Heart right ventricle (tissue), 16 donors: ENCODE measurements around the gene ITGA1. TPM values are rescaled to one million over a fixed set of nuclear protein-coding genes. Genes with fewer than 3 reads are reported as not detected.
A peak's percentile ranks its signal among the peaks of the same experiment; 100 is the strongest.

Source experiments
- ATAC-seq, 8 donors: fragments of 200-7000 bp; cut with Tn5 transposase; one replicate each; pipeline ENCODE4 v1.9.1; 2020; ENCODE audit warnings: mild to moderate bottlenecking in 8 of 8, moderate library complexity in 8 of 8, moderate number of reproducible peaks in 1 of 8
- DNase-seq, 2 donors: peaks; one replicate each; pipeline ENCODE4 v3.0.0-alpha.2; 2020
- H3K27ac ChIP-seq, 10 donors: fragments of 200-600 bp; sonication (generic) in 2 of 10; one replicate each; pipeline versions ENCODE4 v1.5.0 to v1.8.0; 2020 to 2022; ENCODE audit warnings: mild to moderate bottlenecking in 3 of 10
- H3K27me3 ChIP-seq, 7 donors: fragments of 200-600 bp; one replicate each; pipeline ENCODE4 v1.8.0; 2021 to 2022; ENCODE audit warnings: mild to moderate bottlenecking in 2 of 7
- H3K36me3 ChIP-seq, 9 donors: fragments of 200-600 bp; sonication (generic) in 1 of 9; one replicate each; pipeline versions ENCODE4 v1.5.0 to v1.8.0; 2020 to 2022; ENCODE audit warnings: mild to moderate bottlenecking in 2 of 9
- H3K4me1 ChIP-seq, 9 donors: fragments of 200-600 bp; sonication (generic) in 1 of 9; one replicate each; pipeline versions ENCODE4 v1.5.0 to v1.8.0; 2020 to 2022; ENCODE audit warnings: mild to moderate bottlenecking in 4 of 9
- H3K4me3 ChIP-seq, 10 donors: fragments of 200-600 bp; sonication (generic) in 2 of 10; one replicate each; pipeline versions ENCODE4 v1.5.0 to v1.8.0; 2020 to 2022; ENCODE audit warnings: mild to moderate bottlenecking in 7 of 10, moderate library complexity in 2 of 10
- H3K9me3 ChIP-seq, 11 donors: fragments of 200-600 bp in 10 of 11; sonication (generic) in 2 of 11; one replicate each; pipeline versions ENCODE4 v1.5.0 to v1.8.0; 2013 to 2022; ENCODE audit warnings: mild to moderate bottlenecking in 2 of 11, control low read depth in 1 of 11, moderate library complexity in 1 of 11
- CTCF ChIP-seq, 9 donors: fragments of 200-600 bp; sonication (generic) in 2 of 9; IDR thresholded peaks; one replicate each; pipeline versions ENCODE4 v1.5.0 to v1.8.0; 2021 to 2022; ENCODE audit warnings: antibody characterized with exemption in 9 of 9, mild to moderate bottlenecking in 5 of 9, moderate library complexity in 1 of 9
- WGBS, 2 donors: extraction: QIAGEN DNeasy Blood & Tissue Kit; methylation state at CpG; one replicate each; pipeline ENCODE4 v1.1.7; 2013; ENCODE audit warnings: inconsistent platforms in 1 of 2; 5-methylcytosine and 5-hydroxymethylcytosine counted together
- intact Hi-C, 10 donors: fragments of 100-400 bp; cut with DNase I; formaldehyde crosslinking; loops; one replicate each; pipeline versions ENCODE4 v1.11.1 to v1.14.2; 2022
- polyA plus RNA-seq, 2 donors: library from polyadenylated mRNA; stranded (reverse); fragments of 200-250 nt; gene quantifications; one replicate each; pipeline ENCODE4 v1.2.3, GENCODE V29; 2013
- total RNA-seq, 10 donors: library from RNA; stranded (reverse); fragmentation: NEBNext Ultra II Directional in 3 of 10; extraction: Animal tissue kit (Norgen Biotek cat#: 25700) in 3 of 10; gene quantifications; one replicate each; pipeline versions ENCODE4 v1.2.1 to v1.2.4, GENCODE V29; 2021 to 2023
- donor health status: Arrhythmogenic right ventricular cardiomyopathy.
- donor health status: ischemic (EF 13 %, LVEDD 7.1; RV severe dilation, severe dysfunction).
- donor health status: healthy with polysubstance abuse.
- donor health status: DM: no; HTN: yes; CAD: no.
- donor health status: DM: no; HTN: no; CAD: no.
- donor health status: ischemic (EF 25% LVEDD 6.9; RV normal size, moderate dysfunction).
- donor health status: ischemic (EF 25% LVEDD 5.7; RV mildly dilated, moderate dysfunction).
- donor health status: healthy.
- donor health status: DM: yes; HTN: yes; CAD: no.
- donor health status: Ischemic cardiomyopathy.
- donor health status: ischemic (EF 35%, LVEDD 5.7; RV mildly dilated, moderate dysfunction).
- donor health status: nonischemic (EF 11% LVEDD 7.7; RV severe dilation, severe dysfunction).
- donor health status: DM: yes; HTN: yes; CAD: no.
- donor health status: PGD.
- donor health status: ischemic (EF 29% LVEDD 5.4; RV normal size, mild dysfunction).
- donor health status: nonischemic (EF 23%, LVEDD 6.1; RV moderate dilation, normal function).

The ITGA1 gene
- total and polyA plus RNA-seq, 12 donors = 7.7 to 48.2 (median 24.3) TPM

DNA sequence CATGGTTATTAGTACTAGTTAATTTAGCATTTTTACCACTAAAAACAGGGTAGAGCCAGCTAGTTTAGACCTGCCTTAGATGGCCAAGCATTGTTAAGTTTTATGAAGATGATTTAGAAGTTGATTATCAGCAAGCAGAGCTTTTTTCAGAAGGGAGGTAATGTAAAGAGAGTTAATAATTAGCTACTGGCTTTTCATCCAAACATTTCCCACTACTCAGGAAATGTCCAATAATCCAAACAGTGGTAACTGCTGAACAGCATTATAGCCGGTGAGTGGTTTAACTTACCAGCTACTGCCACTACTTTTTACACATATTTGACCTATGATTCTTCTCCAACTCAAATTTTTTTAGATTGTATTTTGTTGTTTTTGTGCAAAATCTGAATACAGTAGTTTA, 1.7 kb downstream of the ITGA1 start:
- Histone ChIP-seq H3K27ac (peak overlapping the region in 9 of 10 donors; percentile 83 to 96 (median 90)), H3K4me1 (peaks cover 0 to 63% (median 14%) of the 10 kb centered on the region in 9 donors), H3K36me3 (no peaks in the 10 kb centered on the region), H3K9me3 (no peaks in the 10 kb centered on the region), H3K27me3 (peaks cover 0 to 21% (median 0%) of the 10 kb centered on the region in 7 donors), H3K4me3 (peak overlapping the region; percentile 45 to 80 (median 68))
- no peak for ATAC-seq
- TF ChIP-seq CTCF (IDR thresholded peaks at IDR 0.05) = no peak
- no peak for DNase-seq
- WGBS, 2 donors = 50 to 60% methylated on average over 1 of the region's 1 CpG
- intact Hi-C loops = loop anchor here in 9 of 10 donors (2.0 to 10.0 kb wide), 8 partner anchors 62 to 305 kb away; no protein-coding TSS in a partner anchor

- intact Hi-C loops = loop anchor here (2.0 to 10.0 kb wide), 10 partner anchors 63 to 305 kb away; no protein-coding TSS in a partner anchor
- TF ChIP-seq CTCF (IDR thresholded peaks at IDR 0.05) = no peak
- no peaks in the 10 kb centered on the region for H3K9me3 ChIP-seq
- 52 to 61% methylated on average over 2 of the region's 2 CpGs for WGBS, 2 donors
- peaks cover 0 to 19% (median 0%) of the 10 kb centered on the region in 7 donors for H3K27me3 ChIP-seq
- H3K36me3 ChIP-seq = no peaks in the 10 kb centered on the region
- ATAC-seq (no peak), DNase-seq (no peak)
- peaks cover 0 to 63% (median 14%) of the 10 kb centered on the region in 9 donors for H3K4me1 ChIP-seq
- peak overlapping the region in 9 of 10 donors; percentile 83 to 96 (median 90) for H3K27ac ChIP-seq
- peak overlapping the region; percentile 45 to 80 (median 68) for H3K4me3 ChIP-seq
These were observed 2.1 kb downstream of the ITGA1 start for GRCh38 chr5:52789851-52790250.

- 65 to 86% methylated on average over 1 of the region's 1 CpG for WGBS, 2 donors
- no peak for DNase-seq
- TF ChIP-seq CTCF (IDR thresholded peaks at IDR 0.05) = no peak
- Histone ChIP-seq H3K4me3 (peak overlapping the region in 7 of 10 donors; percentile 5 to 80 (median 71)), H3K36me3 (no peaks in the 10 kb centered on the region), H3K27me3 (peaks cover 0 to 9% (median 0%) of the 10 kb centered on the region in 7 donors), H3K4me1 (peaks cover 0 to 73% (median 18%) of the 10 kb centered on the region in 9 donors), H3K27ac (peak overlapping the region in 6 of 10 donors; percentile 34 to 96 (median 90)), H3K9me3 (no peaks in the 10 kb centered on the region)
- no peak for ATAC-seq
- intact Hi-C loops = loop anchor here in 3 of 10 donors (10.0 kb wide), 2 partner anchors 103 to 123 kb away; no protein-coding TSS in a partner anchor
These were observed 3.6 kb downstream of the ITGA1 start for GRCh38 chr5:52791366-52791765.

- Histone ChIP-seq H3K4me3 (no peak overlapping the region), H3K27ac (peak overlapping the region in 1 of 10 donors; percentile 94), H3K9me3 (no peaks in the 10 kb centered on the region), H3K4me1 (peaks cover 0 to 91% (median 32%) of the 10 kb centered on the region in 9 donors), H3K27me3 (no peaks in the 10 kb centered on the region), H3K36me3 (no peaks in the 10 kb centered on the region)
- WGBS, 2 donors = 58 to 76% methylated on average over 1 of the region's 1 CpG
- DNase-seq = no peak
- TF ChIP-seq CTCF (IDR thresholded peaks at IDR 0.05) = no peak
- ATAC-seq = no peak
- intact Hi-C loops = loop anchor here in 3 of 10 donors (10.0 kb wide), 2 partner anchors 100 to 120 kb away; no protein-coding TSS in a partner anchor
These were observed 6.8 kb downstream of the ITGA1 start for GRCh38 chr5:52794519-52794918.
